Dedifferentiated amniotic fluid mesenchymal stem cell (primary cell): Measurements from ENCODE around the gene RTL3.
"Not testable (repeated sequence)": the region's sequence is repeated elsewhere in the genome, so short reads cannot be mapped to it uniquely, and the experiment has no call there.

Experiments
- DNase-seq: peaks from one replicate; pipeline ENCODE4 v3.0.0-alpha.2; 2016; ENCODE audit errors: extremely low spot score

RTL3 gene

GRCh38 chrX:78658845-78659744 lies at the start of gene RTL3:
RTL3 (minus strand) TSS chrX:78659328; CDS start chrX:78658420, 908 bp downstream.
- peak; percentile 38 for DNase-seq

GRCh38 chrX:78708816-78709215 lies 49.7 kb upstream of the RTL3 start:
- no peak for DNase-seq

GRCh38 chrX:78708262-78708661 lies 49.1 kb upstream of the RTL3 start:
- DNase-seq: no peak

GRCh38 chrX:78706071-78706470 lies 46.9 kb upstream of the RTL3 start:
- DNase-seq: no peak

GRCh38 chrX:78693536-78693935 lies 34.4 kb upstream of the RTL3 start:
- DNase-seq: no peak

- DNase-seq: no peak
Measured at GRCh38 chrX:78693012-78693411, 33.9 kb upstream of the RTL3 start.

GRCh38 chrX:78687586-78687985 lies 28.5 kb upstream of the RTL3 start:
- DNase-seq: no peak

- no peak for DNase-seq
Measured at GRCh38 chrX:78673246-78673645, 14.1 kb upstream of the RTL3 start.

- DNase-seq: no peak
Measured at GRCh38 chrX:78665342-78665741, 6.2 kb upstream of the RTL3 start.

- DNase-seq: no peak
Measured at GRCh38 chrX:78661836-78662235, 2.7 kb upstream of the RTL3 start.

- no peak for DNase-seq
Measured at GRCh38 chrX:78659955-78660354, 827 bp upstream of the RTL3 start.

- DNase-seq: no peak
Measured at GRCh38 chrX:78658414-78658813, 714 bp downstream of the RTL3 start.

GRCh38 chrX:78655642-78656041 lies 3.5 kb downstream of the RTL3 start:
- no peak for DNase-seq

GRCh38 chrX:78653118-78653822 lies 5.9 kb downstream of the RTL3 start:
- DNase-seq: no peak

- peak; percentile 41 for DNase-seq
Measured at GRCh38 chrX:78650906-78651437, 8.2 kb downstream of the RTL3 start.

GRCh38 chrX:78643874-78644273 lies 15.3 kb downstream of the RTL3 start:
- no peak for DNase-seq

GRCh38 chrX:78643096-78643495 lies 16.0 kb downstream of the RTL3 start:
- DNase-seq: no peak

GRCh38 chrX:78636096-78636495 lies 23.0 kb downstream of the RTL3 start:
- not testable (repeated sequence) for DNase-seq

GRCh38 chrX:78624962-78625909 lies 33.9 kb downstream of the RTL3 start:
- no peak for DNase-seq

- no peak for DNase-seq
Measured at GRCh38 chrX:78624426-78624825, 34.7 kb downstream of the RTL3 start.

GRCh38 chrX:78622831-78623230 lies 36.3 kb downstream of the RTL3 start:
- no peak for DNase-seq

- no peak for DNase-seq
Measured at GRCh38 chrX:78619834-78620233, 39.3 kb downstream of the RTL3 start.
